Measurements from ENCODE around the gene FASN. TPM values are rescaled to one million over a fixed set of nuclear protein-coding genes. Genes with fewer than 3 reads are reported as not detected.
A peak's percentile ranks its signal among the peaks of the same experiment; 100 is the strongest.

The FASN gene
- total RNA-seq, 4 donors from 2014 or later = 50.4 to 110 (median 76.5) TPM

DNA sequence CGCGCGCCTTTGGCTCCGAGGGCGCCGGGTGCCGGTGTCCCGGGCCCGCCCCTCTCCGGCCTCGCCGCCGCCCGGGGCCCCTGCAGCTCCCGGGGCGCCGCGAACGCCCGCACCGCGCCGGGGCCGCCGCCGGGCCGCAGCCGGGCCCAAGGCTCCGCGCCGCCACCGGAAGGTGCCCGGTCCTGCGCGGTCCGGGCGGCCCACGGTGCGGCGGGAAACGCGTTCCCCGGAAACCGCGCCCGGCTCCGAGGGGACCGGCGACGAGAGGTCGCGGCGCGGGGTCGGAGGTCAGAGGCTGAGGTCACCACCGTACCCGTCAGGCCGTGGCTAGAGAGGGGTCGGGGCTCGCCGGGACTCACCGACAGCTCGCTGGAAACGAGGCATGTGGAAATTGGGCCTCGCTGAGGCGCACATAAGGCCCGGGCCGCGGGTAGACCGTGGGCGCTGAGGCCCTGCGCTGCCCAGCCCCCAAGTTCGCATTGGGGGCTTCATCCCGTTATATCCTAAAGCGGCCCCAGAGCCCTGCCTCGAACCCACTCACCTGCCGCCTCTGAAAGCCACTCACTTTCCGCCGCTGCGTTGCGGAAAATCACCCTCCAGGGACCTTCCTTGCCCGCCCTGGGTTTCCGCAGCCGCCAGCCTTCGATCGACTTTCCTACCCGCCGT, 32.3 kb downstream of the FASN start, which contains the start of gene DUS1L:
Gene DUS1L (minus strand): TSS at position 167 of the 666 bp plus-strand sequence. CDS start 745 bp downstream, outside the sequence.
- DNase-seq = peak; percentile 46 to 80 (median 76)
- TF ChIP-seq, protein P1, sequence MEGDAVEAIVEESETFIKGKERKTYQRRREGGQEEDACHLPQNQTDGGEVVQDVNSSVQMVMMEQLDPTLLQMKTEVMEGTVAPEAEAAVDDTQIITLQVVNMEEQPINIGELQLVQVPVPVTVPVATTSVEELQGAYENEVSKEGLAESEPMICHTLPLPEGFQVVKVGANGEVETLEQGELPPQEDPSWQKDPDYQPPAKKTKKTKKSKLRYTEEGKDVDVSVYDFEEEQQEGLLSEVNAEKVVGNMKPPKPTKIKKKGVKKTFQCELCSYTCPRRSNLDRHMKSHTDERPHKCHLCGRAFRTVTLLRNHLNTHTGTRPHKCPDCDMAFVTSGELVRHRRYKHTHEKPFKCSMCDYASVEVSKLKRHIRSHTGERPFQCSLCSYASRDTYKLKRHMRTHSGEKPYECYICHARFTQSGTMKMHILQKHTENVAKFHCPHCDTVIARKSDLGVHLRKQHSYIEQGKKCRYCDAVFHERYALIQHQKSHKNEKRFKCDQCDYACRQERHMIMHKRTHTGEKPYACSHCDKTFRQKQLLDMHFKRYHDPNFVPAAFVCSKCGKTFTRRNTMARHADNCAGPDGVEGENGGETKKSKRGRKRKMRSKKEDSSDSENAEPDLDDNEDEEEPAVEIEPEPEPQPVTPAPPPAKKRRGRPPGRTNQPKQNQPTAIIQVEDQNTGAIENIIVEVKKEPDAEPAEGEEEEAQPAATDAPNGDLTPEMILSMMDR (IDR thresholded peaks at IDR 0.05) = peak in 1 of 6 experiments; percentile 8
- TF ChIP-seq POLR2A (IDR thresholded peaks at IDR 0.05) = peak in 1 of 2 donors; percentile 64
- Histone ChIP-seq H3K4me3 (peak within 1 kb of the TSS; percentile 79 to 100 (median 92)), H3K4me1 (peaks cover 0 to 26% (median 15%) of the 10 kb centered on the region in 4 donors), H3K9me3 (no peaks in the 10 kb centered on the region), H3K36me3 (peaks cover 0 to 32% (median 0%) of the 10 kb centered on the region in 3 donors), H3K27me3 (no peaks in the 10 kb centered on the region), H3K27ac (peak within 1 kb of the TSS; percentile 81 to 90 (median 85))

GRCh38 chr17:82065193-82065637, 32.8 kb downstream of the FASN start:
- Histone ChIP-seq H3K4me1 (peaks cover 0 to 26% (median 15%) of the 10 kb centered on the region in 4 donors), H3K27me3 (no peaks in the 10 kb centered on the region), H3K27ac (peak overlapping the region; percentile 81 to 90 (median 85)), H3K9me3 (no peaks in the 10 kb centered on the region), H3K4me3 (peak overlapping the region; percentile 79 to 100 (median 92)), H3K36me3 (peaks cover 0 to 38% (median 0%) of the 10 kb centered on the region in 3 donors)
- peak in 1 of 3 donors; percentile 20 for DNase-seq
- TF ChIP-seq, protein P1 (IDR thresholded peaks at IDR 0.05) = no peak
- TF ChIP-seq POLR2A (IDR thresholded peaks at IDR 0.05) = no peak

GRCh38 chr17:82064433-82065192, 33.4 kb downstream of the FASN start:
- TF ChIP-seq, protein P1 (IDR thresholded peaks at IDR 0.05) = no peak
- TF ChIP-seq POLR2A (IDR thresholded peaks at IDR 0.05) = no peak
- Histone ChIP-seq H3K36me3 (peaks cover 0 to 44% (median 0%) of the 10 kb centered on the region in 3 donors), H3K27ac (peak overlapping the region; percentile 81 to 90 (median 85)), H3K27me3 (no peaks in the 10 kb centered on the region), H3K9me3 (no peaks in the 10 kb centered on the region), H3K4me1 (peaks cover 0 to 26% (median 15%) of the 10 kb centered on the region in 4 donors), H3K4me3 (peak overlapping the region; percentile 79 to 100 (median 92))
- peak; percentile 22 to 68 (median 60) for DNase-seq

GRCh38 chr17:82063424-82064415, 34.3 kb downstream of the FASN start:
- Histone ChIP-seq H3K4me3 (peak overlapping the region in 3 of 4 donors; percentile 79 to 100 (median 93)), H3K27me3 (no peaks in the 10 kb centered on the region), H3K9me3 (no peaks in the 10 kb centered on the region), H3K27ac (peak overlapping the region in 1 of 4 donors; percentile 90), H3K36me3 (peaks cover 0 to 52% (median 0%) of the 10 kb centered on the region in 3 donors), H3K4me1 (peaks cover 0 to 26% (median 15%) of the 10 kb centered on the region in 4 donors)
- DNase-seq = no peak
- TF ChIP-seq POLR2A (IDR thresholded peaks at IDR 0.05) = no peak
- TF ChIP-seq, protein P1 (IDR thresholded peaks at IDR 0.05) = no peak

Data from Peyer's patch (tissue), 4 donors.